GM21360 (cell line): ENCODE data around the gene CTDSP2.
"Not testable (repeated sequence)": the region's sequence is repeated elsewhere in the genome, so short reads cannot be mapped to it uniquely, and the experiment has no call there.

Experiments used
- ATAC-seq: cut with Tn5 transposase; IDR thresholded peaks from one replicate; pipeline ENCODE4 v1.9.1; 2021; ENCODE audit warnings: mild to moderate bottlenecking, moderate library complexity; ENCODE audit not compliant: unreplicated experiment

Gene CTDSP2

DNA sequence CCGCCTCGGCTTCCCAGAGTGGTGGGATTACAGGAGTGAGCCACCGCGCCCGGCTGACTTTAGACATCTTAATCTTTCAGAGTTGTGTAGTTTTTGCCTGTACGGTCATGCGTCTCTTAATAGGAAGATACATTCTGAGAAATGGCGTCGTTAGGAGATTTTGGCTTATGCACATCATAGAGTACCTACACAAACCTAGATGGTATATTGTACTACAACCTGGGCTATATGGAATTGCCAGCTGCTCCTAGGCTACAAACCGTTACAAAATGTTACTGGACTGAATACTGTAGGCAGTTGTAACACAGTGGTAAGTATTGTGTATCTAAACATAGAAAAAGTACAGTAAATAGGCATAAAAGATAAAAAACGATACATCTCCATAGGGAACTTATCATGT is 62.7 kb downstream of the CTDSP2 start:
- no peak for ATAC-seq

DNA sequence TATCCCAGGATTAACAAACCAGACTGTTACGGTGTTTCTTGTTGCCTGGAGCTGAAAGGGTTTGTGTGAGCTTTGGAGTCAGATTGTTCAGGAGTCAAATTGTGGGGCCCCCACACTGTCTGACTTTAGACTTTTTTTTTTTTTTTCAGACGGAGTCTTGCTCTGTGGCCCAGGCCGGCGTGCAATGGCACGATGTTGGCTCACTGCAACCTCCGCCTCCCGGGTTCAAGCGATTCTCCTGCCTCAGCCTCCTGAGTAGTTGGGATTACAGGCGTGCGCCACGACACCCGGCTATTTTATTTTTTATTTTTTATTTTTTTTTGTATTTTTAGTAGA is 63.1 kb downstream of the CTDSP2 start:
- ATAC-seq = no peak

DNA sequence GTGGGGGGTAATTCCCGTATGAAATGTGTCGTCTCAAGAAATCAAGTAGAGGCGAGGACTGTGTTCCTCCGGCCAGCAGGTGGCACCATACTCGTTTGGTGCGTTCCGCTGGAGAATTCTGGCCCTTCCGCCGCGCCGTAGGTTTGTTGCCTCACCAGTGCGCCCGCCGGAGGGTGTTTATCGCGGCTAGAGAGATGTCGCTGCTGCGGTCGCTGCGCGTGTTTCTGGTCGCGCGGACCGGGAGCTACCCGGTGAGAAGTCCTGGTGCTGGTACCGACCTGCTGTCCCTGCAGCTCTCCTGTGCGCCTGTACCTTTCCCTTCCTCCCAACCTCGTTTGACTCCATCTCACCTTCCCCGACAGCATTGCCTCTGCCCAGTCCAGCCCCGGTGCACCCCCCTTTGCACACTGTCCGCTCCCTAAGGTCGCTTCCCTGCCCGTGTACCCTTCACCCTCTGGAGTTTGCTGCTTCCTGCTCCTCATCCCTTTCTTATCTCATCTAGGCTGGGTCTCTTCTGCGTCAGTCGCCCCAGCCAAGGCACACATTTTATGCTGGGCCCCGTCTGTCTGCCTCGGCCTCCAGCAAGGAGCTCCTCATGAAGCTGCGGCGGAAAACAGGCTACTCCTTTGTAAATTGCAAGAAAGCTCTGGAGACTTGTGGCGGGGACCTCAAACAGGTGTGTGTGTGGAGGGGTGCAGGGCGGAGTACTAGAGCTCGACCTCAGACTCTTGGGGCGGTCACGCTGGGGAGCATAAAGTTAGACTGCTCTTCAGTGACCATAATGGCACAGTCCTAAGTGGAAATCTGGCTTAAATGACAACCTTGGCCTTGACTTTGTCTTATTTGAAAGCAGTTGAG is 63.7 kb downstream of the CTDSP2 start, which contains the start of gene TSFM:
Gene TSFM, plus strand, starts transcription at position 180 of the 858 bp plus-strand sequence. Its CDS starts 15 bp downstream, at position 195.
- peak; percentile 77 for ATAC-seq

DNA sequence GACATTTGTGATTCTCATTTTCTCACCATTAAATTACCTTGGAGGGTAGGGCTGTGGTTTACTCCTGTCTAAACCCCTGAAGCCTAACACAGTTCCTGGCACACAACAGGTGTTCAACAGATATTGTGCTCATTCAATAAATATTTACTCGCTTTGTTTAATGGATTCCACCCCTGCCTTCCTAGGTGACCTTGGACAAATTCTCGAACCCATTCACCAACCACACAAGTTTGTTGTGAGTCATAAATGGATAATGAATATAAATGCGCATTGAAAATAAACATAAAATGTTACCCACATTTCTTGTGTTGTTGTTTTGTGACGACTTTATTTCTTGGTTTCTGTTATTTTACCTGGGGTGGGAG is 64.3 kb downstream of the CTDSP2 start:
- ATAC-seq = no peak

DNA sequence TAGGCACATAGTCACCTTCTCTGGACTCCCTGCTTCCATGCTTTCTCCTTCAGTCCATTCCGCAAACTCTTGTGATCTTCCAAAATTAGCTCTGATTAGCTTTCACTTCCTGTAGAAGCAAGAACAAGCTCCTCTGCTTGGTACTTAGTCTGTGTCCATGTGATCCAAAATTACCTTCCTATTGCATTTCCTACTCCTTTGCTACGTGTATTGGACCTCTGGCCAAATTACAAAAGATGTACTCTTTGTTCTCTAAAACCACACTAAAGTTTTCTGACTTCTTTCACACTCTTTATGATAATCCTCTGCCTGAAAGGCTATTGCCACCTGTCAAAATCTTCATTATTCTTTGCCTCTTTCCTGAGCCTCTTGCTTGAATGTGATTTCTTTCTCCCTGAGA is 64.7 kb downstream of the CTDSP2 start:
- no peak for ATAC-seq

DNA sequence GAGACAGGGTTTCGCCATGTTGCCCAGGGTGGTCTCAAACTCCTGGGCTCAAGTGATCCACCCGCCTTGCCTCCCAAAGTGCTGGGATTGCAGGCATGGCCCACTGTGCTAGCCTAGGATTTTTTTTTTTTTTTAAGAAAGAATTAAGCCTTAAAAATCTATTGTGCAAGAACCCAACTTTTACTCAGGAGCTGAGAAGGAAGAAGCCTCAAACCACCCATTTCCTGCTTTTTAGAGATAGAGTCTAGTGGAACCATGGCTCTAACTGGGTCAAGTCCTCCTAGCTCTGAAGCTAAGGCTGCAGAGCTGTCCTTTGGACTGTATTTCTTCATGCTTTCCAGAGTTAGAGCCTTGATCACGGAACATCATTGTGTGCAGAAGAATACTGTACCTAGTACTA is 65.3 kb downstream of the CTDSP2 start:
- ATAC-seq = no peak

DNA sequence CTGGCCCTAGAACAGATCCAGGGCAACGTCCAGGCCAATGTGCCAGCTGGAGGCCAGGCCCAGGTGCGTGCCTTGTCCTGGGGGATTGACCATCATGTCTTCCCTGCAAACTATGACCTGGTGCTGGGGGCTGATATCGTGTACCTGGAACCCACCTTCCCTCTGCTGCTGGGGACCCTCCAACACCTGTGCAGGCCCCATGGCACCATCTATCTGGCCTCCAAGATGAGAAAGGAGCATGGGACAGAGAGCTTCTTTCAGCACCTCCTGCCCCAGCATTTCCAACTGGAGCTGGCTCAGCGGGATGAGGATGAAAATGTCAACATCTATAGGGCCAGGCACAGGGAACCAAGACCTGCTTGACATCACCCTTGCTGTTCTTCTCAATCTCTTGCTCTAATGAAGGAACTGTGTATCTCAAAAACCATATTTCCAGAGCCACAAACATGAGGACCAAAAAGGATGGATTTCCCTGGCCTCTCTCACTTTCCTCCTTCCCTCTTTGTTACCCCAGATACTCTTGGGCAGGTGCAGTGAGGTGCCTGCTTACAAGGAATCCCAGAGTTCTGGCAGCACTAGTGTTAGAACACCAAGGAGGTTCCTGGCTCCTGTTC is 66.1 kb downstream of the CTDSP2 start:
- no peak for ATAC-seq

DNA sequence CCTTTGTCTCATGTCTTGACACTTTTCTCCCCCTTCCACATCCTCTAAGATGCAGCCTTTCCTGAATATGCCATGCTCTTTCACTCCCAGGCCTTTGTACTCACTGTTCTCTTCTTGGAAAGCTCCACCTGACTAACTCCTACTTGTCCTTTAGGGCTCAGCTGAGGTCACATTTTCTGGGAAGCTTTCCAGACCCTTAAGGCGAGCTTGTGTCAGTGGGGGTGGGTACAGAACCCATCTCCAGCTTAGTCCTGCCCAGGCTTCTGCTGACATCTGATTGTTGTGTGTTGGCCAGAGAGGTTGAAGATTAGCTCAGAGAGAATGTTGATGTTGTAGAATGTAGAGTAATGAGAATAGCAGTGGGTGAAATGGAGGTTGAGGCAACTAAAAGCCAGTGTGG is 66.8 kb downstream of the CTDSP2 start:
- no peak for ATAC-seq

DNA sequence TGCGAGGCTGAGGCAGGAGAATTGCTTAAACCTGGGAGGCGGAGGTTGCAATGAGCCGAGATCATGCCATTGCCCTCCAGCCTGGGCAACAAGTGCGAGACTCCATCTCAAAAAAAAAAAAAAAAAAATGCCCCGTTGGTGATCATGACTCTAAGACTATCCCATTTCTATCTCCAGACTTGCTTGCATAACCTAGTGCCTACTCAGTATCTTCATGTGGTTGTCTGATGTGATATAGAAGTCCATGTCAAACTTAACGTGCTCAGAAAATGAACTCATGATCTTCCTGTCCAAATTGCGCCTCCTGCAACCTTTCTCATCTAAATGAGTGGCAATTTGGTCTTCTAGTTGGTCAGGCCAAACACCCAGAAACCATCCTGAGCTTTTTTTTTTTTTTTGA is 68.6 kb downstream of the CTDSP2 start:
- no peak for ATAC-seq

DNA sequence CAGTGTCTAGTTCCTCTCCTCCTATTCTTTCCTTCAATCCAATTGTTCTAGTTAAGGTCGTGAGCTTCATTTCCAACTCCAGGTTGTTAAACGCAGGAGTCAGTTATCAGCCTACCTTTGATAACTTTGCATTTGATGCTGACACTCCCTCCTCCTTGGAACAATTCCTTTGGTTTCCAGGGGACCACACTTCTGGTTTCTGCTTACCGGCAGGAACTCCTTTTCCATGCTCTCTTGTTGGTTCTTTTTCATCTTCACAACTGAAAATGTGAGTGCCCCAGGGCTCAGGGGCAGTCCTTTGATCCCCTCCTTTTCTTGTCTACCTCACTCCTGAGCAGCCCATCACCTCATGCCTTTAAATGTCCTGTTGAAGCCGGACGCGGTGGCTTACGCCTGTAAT is 69.2 kb downstream of the CTDSP2 start:
- no peak for ATAC-seq

DNA sequence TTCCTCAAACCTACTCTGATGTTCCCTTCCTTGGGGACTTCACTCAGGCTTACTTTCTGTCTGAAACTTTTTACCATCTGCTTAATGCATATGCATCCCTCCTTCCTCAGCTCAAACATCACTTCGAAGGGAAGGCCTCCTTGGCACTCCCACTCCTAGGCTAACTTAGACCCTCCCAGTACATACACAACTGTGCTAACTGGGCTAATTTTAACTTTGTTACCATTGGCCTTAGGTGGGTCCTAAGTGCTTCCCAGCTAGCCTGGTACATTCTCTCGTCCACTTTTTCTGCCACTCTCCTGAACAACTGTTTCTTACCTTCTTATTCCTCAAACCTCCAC is 70.3 kb downstream of the CTDSP2 start:
- no peak for ATAC-seq

DNA sequence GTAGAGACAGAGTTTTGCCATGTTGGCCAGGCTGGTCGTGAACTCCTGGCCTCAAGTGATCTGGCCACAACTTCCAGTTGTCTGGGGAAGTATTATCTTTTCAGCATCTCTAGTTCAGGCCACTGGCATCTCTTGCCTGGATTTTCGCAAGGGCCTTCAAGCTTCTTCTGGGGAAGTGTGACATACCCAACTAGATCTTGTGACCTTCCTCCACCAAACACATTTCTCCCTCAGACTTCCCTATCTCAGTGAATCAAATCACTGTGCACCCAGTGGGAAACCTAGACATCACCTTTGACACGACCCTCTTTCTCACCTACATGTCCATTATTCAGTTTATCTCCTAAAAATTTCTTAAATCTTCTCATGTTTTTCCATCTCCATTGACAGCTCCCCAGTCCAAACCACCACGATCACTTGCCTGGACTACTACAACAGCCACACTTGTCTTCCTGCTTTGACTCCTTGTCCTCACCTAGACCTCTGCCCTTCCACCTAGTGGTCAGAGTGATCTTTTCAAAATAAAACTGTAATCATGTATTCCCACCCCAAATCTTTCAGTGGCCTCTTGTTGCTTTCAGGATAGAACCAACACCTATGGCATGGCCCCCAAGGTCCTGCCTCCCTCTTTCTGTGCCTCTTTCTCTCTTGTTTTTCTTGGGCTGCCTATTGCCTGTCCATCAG is 70.8 kb downstream of the CTDSP2 start:
- ATAC-seq = no peak

DNA sequence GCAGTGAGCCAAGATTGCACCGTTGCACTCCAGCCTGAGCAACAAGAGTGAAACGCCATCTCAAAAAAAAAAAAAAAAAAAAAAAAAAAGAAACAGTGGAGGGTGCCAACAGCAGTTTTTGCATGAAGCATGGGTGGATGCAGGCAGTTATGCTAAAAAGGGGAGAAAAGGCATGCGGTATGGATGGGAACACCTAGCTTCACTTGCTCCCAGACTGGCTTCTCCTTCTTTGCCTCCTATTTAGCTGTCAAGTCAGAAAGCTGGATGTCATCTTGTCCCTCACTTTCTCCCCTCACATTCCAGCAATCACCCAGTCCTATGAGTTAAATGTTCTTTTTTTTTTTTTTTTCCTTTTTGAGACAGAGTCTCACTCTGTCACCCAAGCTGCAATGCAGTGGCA is 71.5 kb downstream of the CTDSP2 start:
- ATAC-seq = no peak

DNA sequence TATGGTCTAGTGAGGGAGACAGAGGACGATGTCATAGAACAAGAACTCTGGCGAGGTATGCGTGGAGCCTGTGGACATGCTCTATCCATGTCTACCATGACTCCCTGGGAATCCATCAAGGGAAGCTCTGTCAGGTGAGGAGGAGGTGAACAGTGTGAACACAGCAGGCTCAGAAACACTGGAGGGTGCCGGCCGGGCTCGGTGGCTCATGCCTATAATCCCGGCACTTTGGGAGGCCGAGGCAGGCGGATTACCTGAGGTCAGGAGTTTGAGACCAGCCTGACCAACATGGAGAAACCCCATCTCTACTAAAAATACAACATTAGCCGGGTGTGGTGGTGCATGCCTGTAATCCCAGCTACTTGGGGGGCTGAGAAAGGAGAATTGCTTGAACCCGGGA is 71.9 kb downstream of the CTDSP2 start:
- ATAC-seq = not testable (repeated sequence)

DNA sequence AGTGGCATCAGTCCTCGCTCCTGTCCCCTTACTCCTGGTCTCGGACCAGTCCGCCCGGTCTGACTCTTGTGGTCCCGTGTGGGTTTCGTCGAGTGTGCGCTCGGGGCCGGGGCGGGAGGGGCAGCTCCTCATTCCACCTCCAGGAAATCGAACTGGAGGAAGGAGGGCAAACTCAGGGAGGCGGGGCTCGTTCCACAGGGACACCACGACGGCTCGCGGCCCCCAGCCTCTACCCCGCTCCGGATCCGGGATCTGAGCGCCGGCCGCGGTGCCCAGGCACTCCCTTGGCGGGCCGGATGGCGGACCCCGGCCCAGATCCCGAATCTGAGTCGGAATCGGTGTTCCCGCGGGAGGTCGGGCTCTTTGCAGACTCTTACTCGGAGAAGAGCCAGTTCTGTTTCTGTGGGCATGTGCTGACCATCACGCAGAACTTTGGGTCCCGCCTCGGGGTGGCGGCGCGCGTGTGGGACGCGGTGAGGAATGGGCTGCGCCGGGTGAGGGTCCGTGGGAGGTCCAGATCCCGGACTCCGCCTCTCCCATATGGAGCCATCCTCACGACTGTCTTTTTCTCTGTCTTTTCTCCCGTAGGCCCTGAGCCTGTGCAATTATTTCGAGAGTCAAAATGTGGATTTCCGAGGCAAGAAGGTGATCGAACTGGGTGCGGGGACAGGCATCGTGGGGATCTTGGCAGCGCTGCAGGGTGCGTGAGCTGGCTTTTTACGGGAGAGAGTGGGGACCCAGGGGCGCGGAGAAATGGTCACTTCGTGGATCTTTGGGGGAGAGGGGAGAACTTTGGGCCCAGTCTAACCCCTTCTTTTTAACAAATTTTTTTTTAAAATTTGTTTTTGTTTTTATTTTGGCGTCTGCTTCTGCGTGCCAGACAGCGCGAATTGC is 73.9 kb downstream of the CTDSP2 start, which contains the start of gene EEF1AKMT3:
Gene EEF1AKMT3, plus strand, starts transcription at position 186 of the 894 bp plus-strand sequence. Its CDS starts 111 bp downstream, at position 297.
- ATAC-seq = peak; percentile 15

DNA sequence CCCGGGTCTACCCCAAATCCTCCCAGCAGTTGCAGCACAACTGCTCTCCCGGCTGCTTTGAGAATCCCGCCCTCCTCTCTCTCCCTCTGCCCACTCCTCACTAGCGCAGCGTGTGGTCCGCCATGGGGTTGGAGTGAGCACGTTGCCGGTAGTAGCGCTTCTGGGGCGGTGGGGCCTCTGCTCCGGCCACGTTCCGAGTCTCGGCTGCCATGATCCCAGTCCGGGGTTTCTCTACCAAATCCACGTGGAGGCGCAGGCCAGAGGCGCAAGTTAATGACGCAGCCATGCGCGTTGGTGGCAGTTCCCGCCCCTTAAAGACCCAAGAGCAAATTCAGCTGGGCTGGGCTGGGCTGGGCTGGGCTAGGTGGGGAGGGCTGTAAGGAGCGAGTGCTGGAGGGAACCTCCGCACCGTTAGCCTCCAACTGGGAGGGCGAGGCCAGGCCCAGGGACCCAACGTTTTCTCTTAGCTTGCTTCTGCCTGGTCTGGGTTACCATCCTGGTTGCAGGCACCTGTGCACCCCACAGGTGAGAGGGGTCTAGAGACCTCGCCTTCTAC is 74.6 kb downstream of the CTDSP2 start, which contains the start of gene METTL1:
Gene METTL1, minus strand, starts transcription at position 233 of the 556 bp plus-strand sequence. Its CDS starts 22 bp downstream, at position 211.
- peak; percentile 80 for ATAC-seq

DNA sequence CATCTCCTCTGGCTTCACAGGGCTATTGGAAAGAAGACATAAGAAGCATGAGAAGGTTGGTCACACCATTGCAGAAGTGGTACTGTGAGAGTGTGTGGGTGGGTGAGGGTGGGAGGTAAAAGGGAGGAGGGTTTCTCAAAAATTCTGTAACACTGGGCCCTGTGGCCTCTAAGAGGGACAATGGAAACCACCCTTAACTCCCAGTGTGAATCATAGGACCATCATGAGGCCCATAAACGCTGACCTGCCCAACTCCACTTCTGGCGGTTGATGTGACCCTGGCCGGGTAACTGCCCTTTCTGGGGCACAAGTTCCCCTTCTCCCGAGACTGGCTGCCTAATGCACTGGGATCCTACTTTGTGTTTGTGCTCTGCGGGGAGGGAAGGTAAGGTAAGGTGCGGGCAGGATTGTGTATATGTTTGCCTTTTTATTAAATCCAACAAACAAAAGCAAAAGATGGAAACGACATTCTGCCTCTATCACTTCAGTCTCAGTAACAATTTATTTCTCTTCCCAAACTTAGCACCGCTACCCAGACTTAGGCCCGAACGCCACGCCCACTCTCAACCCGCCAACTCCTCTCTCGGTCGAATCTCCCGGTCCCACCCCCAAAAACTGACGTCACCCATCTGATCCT is 75.2 kb downstream of the CTDSP2 start:
- ATAC-seq = peak; percentile 64

DNA sequence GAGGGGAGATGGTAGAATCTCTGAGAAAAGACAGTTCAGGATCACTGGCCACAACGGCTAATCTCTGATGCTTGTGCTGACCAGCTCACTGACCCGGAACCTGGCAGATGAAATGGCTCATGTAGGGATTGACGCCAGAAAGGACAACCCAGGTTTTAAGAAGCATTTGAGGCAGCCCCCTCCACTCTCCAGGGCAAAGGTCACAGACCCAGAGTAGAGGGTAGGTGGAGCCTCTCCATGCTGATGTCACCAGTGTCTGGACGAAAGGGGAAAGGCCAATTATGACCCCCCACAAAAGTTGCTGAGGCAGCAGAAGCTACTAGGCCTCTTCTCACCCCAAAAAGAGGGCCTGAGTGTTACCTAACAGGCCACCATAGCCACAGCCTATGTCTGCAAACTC is 75.8 kb downstream of the CTDSP2 start:
- no peak for ATAC-seq
